ENCODE measurements around the gene CBX7.

Gene CBX7

GRCh38 chr22:39129746-39130145 is 22.7 kb downstream of the CBX7 start:
- DNase-seq (ENCODE audit: low read depth in 1 of 2, low spot score in 1 of 2) = no peak
- H3K27me3 ChIP-seq (ENCODE audit: insufficient read depth, poor library complexity, severe bottlenecking) = no peaks in the 10 kb centered on the region

GRCh38 chr22:39129081-39129480 is 23.4 kb downstream of the CBX7 start:
- no peaks in the 10 kb centered on the region for H3K27me3 ChIP-seq (ENCODE audit: insufficient read depth, poor library complexity, severe bottlenecking)
- no peak for TF ChIP-seq CTCF (IDR thresholded peaks at IDR 0.05; ENCODE audit: insufficient read depth, low read length)
- no peak for TF ChIP-seq POLR2AphosphoS5 (IDR thresholded peaks at IDR 0.05; ENCODE audit: low read depth)
- no peak for TF ChIP-seq SPI1 (IDR thresholded peaks at IDR 0.05; ENCODE audit: borderline replicate concordance, low read depth)
- no peak overlapping the region for H3K27ac ChIP-seq (replicated peaks)
- H3K4me3 ChIP-seq (replicated peaks; ENCODE audit: insufficient read depth, low read length) = no peak overlapping the region
- DNase-seq (ENCODE audit: low read depth in 1 of 2, low spot score in 1 of 2) = no peak

More at GRCh38 chr22:39129746-39130145, 22.7 kb downstream of the CBX7 start:
- Histone ChIP-seq H3K27ac (replicated peaks) (no peak overlapping the region), H3K4me3 (replicated peaks; ENCODE audit: insufficient read depth, low read length) (no peak overlapping the region)
- TF ChIP-seq GABPA (IDR thresholded peaks at IDR 0.05; ENCODE audit: low read depth) = no peak

- DNase-seq (ENCODE audit: low read depth in 1 of 2, low spot score in 1 of 2) = no peak
- Histone ChIP-seq H3K27me3 (ENCODE audit: insufficient read depth, poor library complexity, severe bottlenecking) (no peaks in the 10 kb centered on the region), H3K27ac (replicated peaks) (no peak overlapping the region), H3K4me3 (replicated peaks; ENCODE audit: insufficient read depth, low read length) (no peak overlapping the region)
- TF ChIP-seq POLR2AphosphoS5 (IDR thresholded peaks at IDR 0.05; ENCODE audit: low read depth) = no peak
- TF ChIP-seq GABPA (IDR thresholded peaks at IDR 0.05; ENCODE audit: low read depth) = no peak
- TF ChIP-seq REST (IDR thresholded peaks at IDR 0.05; ENCODE audit: insufficient replicate concordance, low read depth) = no peak
- TF ChIP-seq SPI1 (IDR thresholded peaks at IDR 0.05; ENCODE audit: borderline replicate concordance, low read depth) = no peak
- no peak for TF ChIP-seq CTCF (IDR thresholded peaks at IDR 0.05; ENCODE audit: insufficient read depth, low read length)
These were observed 24.0 kb downstream of the CBX7 start for GRCh38 chr22:39128508-39128907.

GRCh38 chr22:39125622-39126021 is 26.9 kb downstream of the CBX7 start:
- Histone ChIP-seq H3K27me3 (ENCODE audit: insufficient read depth, poor library complexity, severe bottlenecking) (no peaks in the 10 kb centered on the region), H3K27ac (replicated peaks) (no peak overlapping the region), H3K4me3 (replicated peaks; ENCODE audit: insufficient read depth, low read length) (no peak overlapping the region)
- DNase-seq (ENCODE audit: low read depth in 1 of 2, low spot score in 1 of 2) = no peak
- TF ChIP-seq GABPA (IDR thresholded peaks at IDR 0.05; ENCODE audit: low read depth) (no peak), CTCF (IDR thresholded peaks at IDR 0.05; ENCODE audit: insufficient read depth, low read length) (no peak), REST (IDR thresholded peaks at IDR 0.05; ENCODE audit: insufficient replicate concordance, low read depth) (no peak), SPI1 (IDR thresholded peaks at IDR 0.05; ENCODE audit: borderline replicate concordance, low read depth) (no peak), POLR2AphosphoS5 (IDR thresholded peaks at IDR 0.05; ENCODE audit: low read depth) (no peak)

Measured in HL-60 (cell line).